HG02938 (cell line): ENCODE measurements around the gene OR7C2.
"Not testable (repeated sequence)": the region's sequence is repeated elsewhere in the genome, so short reads cannot be mapped to it uniquely, and the experiment has no call there.

ENCODE experiments used
- ATAC-seq: cut with Tn5 transposase; IDR thresholded peaks from one replicate; pipeline ENCODE4 v1.9.1; 2021; ENCODE audit warnings: mild to moderate bottlenecking, moderate library complexity; ENCODE audit not compliant: unreplicated experiment

The OR7C2 gene

GRCh38 chr19:14941189-14941588 lies at the start of gene OR7C2:
OR7C2 (plus strand) TSS chr19:14941489; CDS start chr19:14941489, 0 bp downstream.
- no peak for ATAC-seq

- ATAC-seq: no peak
Measured at GRCh38 chr19:14901675-14902260, 39.5 kb upstream of the OR7C2 start.

- ATAC-seq: no peak
Measured at GRCh38 chr19:14906711-14907110, 34.6 kb upstream of the OR7C2 start.

GRCh38 chr19:14915116-14915515 lies 26.2 kb upstream of the OR7C2 start:
- no peak for ATAC-seq

- ATAC-seq: no peak
Measured at GRCh38 chr19:14916848-14917247, 24.4 kb upstream of the OR7C2 start.

GRCh38 chr19:14933506-14933905 lies 7.8 kb upstream of the OR7C2 start:
- ATAC-seq: no peak

- no peak for ATAC-seq
Measured at GRCh38 chr19:14940266-14940665, 1.0 kb upstream of the OR7C2 start.

GRCh38 chr19:14943601-14944000 lies 2.3 kb downstream of the OR7C2 start:
- ATAC-seq: no peak

GRCh38 chr19:14944456-14944855 lies 3.2 kb downstream of the OR7C2 start:
- ATAC-seq: no peak

GRCh38 chr19:14949413-14949812 lies 8.1 kb downstream of the OR7C2 start:
- not testable (repeated sequence) for ATAC-seq

- no peak for ATAC-seq
Measured at GRCh38 chr19:14949876-14950275, 8.6 kb downstream of the OR7C2 start.

GRCh38 chr19:14950421-14950820 lies 9.1 kb downstream of the OR7C2 start:
- no peak for ATAC-seq

GRCh38 chr19:14952767-14953166 lies 11.5 kb downstream of the OR7C2 start:
- ATAC-seq: no peak

GRCh38 chr19:14954071-14954655 lies 12.9 kb downstream of the OR7C2 start:
- ATAC-seq: no peak

GRCh38 chr19:14957464-14957863 lies 16.2 kb downstream of the OR7C2 start:
- no peak for ATAC-seq

GRCh38 chr19:14959263-14959662 lies 18.0 kb downstream of the OR7C2 start:
- ATAC-seq: no peak

- no peak for ATAC-seq
Measured at GRCh38 chr19:14961956-14962685, 20.8 kb downstream of the OR7C2 start.

GRCh38 chr19:14968247-14968646 lies 27.0 kb downstream of the OR7C2 start:
- ATAC-seq: no peak

GRCh38 chr19:14971474-14971873 lies 30.2 kb downstream of the OR7C2 start:
- ATAC-seq: no peak

GRCh38 chr19:14972676-14973075 lies 31.4 kb downstream of the OR7C2 start:
- no peak for ATAC-seq

- no peak for ATAC-seq
Measured at GRCh38 chr19:14974488-14974887, 33.2 kb downstream of the OR7C2 start.

- ATAC-seq: no peak
Measured at GRCh38 chr19:14977128-14977527, 35.8 kb downstream of the OR7C2 start.
